Lung (tissue), 12 donors: ENCODE results near the gene IFNL3. TPM values are rescaled to one million over a fixed set of nuclear protein-coding genes. Genes with fewer than 3 reads are reported as not detected.
"Not testable (repeated sequence)": the region's sequence is repeated elsewhere in the genome, so short reads cannot be mapped to it uniquely, and the experiment has no call there.

Source experiments
- ATAC-seq: fragments of 200-7000 bp; cut with Tn5 transposase; one replicate; pipeline ENCODE4 v1.9.1; 2020; ENCODE audit warnings: moderate number of reproducible peaks; ENCODE audit not compliant: insufficient read depth, low FRiP score
- DNase-seq, 3 donors: peaks; one replicate each; pipeline ENCODE4 v3.0.0-alpha.2; 2013 to 2017
- H3K27ac ChIP-seq, 2 donors: one replicate each; pipeline ENCODE4 v1.5.1; 2013; ENCODE audit warnings: mild to moderate bottlenecking in 2 of 2, moderate library complexity in 2 of 2, control low read depth in 1 of 2, inconsistent platforms in 1 of 2, low read depth in 1 of 2, low read length in 1 of 2
- H3K27me3 ChIP-seq, 3 donors: one replicate each; pipeline ENCODE4 v1.5.1; 2013; ENCODE audit warnings: low read length in 2 of 3; ENCODE audit not compliant: control insufficient read depth in 3 of 3, insufficient read depth in 3 of 3
- H3K36me3 ChIP-seq, 4 donors: one replicate each; pipeline ENCODE4 v1.5.1; 2013; ENCODE audit warnings: low read length in 4 of 4, mild to moderate bottlenecking in 1 of 4, moderate library complexity in 1 of 4; ENCODE audit not compliant: control insufficient read depth in 4 of 4, insufficient read depth in 4 of 4
- H3K4me1 ChIP-seq, 5 donors: one replicate each; pipeline ENCODE4 v1.5.1; 2013; ENCODE audit warnings: low read length in 5 of 5, mild to moderate bottlenecking in 2 of 5, moderate library complexity in 1 of 5; ENCODE audit not compliant: control insufficient read depth in 5 of 5, insufficient read depth in 5 of 5
- H3K4me3 ChIP-seq: one replicate; pipeline ENCODE4 v1.5.1; 2013; ENCODE audit warnings: mild to moderate bottlenecking, control low read depth, moderate library complexity
- H3K9ac ChIP-seq, 2 donors: one replicate each; pipeline ENCODE4 v1.5.1; 2013; ENCODE audit warnings: low read length in 2 of 2, control low read depth in 1 of 2; ENCODE audit not compliant: insufficient read depth in 1 of 2
- H3K9me3 ChIP-seq, 4 donors: one replicate each; pipeline ENCODE4 v1.5.1; 2013; ENCODE audit warnings: low read length in 3 of 4, mild to moderate bottlenecking in 1 of 4, moderate library complexity in 1 of 4; ENCODE audit not compliant: control insufficient read depth in 4 of 4, insufficient read depth in 3 of 4
- WGBS, 2 donors: extraction: QIAGEN DNeasy Blood & Tissue Kit; methylation state at CpG; one replicate each; pipeline ENCODE4 v1.1.7; 2013; 5-methylcytosine and 5-hydroxymethylcytosine counted together
- polyA plus RNA-seq, 2 donors: library from polyadenylated mRNA; stranded (reverse); fragments of 200-250 nt; gene quantifications; one replicate each; pipeline ENCODE4 v1.2.1, GENCODE V29; 2013
- total RNA-seq, 2 donors: library from RNA; depleted of rRNA in 1 of 2; stranded (reverse); fragments of >200 nt in 1 of 2; gene quantifications; one replicate each; pipeline ENCODE4 v1.2.1, GENCODE V29; 2014 to 2021
- TF ChIP-seq, protein P1 (sequence below): IDR thresholded peaks from 2 replicates; pipeline ENCODE4 v1.5.1; 2012; ENCODE audit warnings: mild to moderate bottlenecking; ENCODE audit errors: control extremely low read depth, extremely low read depth
- donor health status: control.
- donor health status: control.
- donor health status: Bipolar disorder and iron deficiency.
- donor health status: healthy.
- donor health status: DM: yes; HTN: yes; CAD: no.

The IFNL3 gene
- total and polyA plus RNA-seq, 4 donors: not detected

DNA sequence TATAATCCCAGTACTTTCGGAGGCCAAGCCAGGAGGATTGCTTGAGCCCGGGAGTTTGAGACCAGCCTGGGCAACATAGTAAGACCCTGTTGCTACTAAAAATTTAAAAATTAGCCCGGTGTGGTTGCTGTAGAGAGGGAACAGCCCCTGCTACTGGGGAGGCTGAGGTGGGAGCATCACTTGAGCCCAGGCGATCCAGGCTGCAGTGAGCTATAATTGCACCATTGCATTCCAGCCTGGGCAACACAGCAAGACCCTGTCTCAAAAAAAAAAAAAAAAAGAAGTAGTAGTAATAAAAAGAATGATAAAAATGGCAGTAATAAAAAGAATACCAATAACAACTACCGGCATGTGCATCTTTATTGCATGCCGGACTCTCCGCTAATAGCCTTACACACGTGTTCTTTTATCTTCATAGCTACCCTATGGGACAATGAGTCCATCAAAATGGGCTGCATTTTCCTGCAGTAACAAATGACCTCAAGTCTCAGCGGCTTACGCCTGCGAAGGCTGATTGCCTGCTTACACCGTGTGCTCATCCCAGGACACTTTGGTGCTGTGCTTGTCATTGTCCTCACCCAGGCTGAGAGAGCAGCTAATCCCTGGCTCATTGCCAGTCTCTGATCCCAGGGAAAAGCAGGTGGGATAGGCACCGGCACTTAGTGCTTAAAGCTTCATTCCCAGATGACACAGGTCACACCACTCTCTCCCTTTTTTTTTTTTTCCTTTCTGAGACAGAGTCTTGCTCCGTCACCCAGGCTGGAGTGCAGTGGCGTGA, 26.4 kb downstream of the IFNL3 start:
- peaks cover 0 to 7% (median under 1%) of the 10 kb centered on the region in 4 donors for H3K9me3 ChIP-seq
- H3K27me3 ChIP-seq: no peaks in the 10 kb centered on the region
- no peak overlapping the region for H3K27ac ChIP-seq
- no peak overlapping the region for H3K4me3 ChIP-seq
- ATAC-seq (no peak), DNase-seq (no peak)
- TF ChIP-seq, protein P1, sequence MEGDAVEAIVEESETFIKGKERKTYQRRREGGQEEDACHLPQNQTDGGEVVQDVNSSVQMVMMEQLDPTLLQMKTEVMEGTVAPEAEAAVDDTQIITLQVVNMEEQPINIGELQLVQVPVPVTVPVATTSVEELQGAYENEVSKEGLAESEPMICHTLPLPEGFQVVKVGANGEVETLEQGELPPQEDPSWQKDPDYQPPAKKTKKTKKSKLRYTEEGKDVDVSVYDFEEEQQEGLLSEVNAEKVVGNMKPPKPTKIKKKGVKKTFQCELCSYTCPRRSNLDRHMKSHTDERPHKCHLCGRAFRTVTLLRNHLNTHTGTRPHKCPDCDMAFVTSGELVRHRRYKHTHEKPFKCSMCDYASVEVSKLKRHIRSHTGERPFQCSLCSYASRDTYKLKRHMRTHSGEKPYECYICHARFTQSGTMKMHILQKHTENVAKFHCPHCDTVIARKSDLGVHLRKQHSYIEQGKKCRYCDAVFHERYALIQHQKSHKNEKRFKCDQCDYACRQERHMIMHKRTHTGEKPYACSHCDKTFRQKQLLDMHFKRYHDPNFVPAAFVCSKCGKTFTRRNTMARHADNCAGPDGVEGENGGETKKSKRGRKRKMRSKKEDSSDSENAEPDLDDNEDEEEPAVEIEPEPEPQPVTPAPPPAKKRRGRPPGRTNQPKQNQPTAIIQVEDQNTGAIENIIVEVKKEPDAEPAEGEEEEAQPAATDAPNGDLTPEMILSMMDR: no peak
- no peak overlapping the region for H3K9ac ChIP-seq
- 85 to 92% methylated on average over 15 of the region's 15 CpGs for WGBS, 2 donors
- no peaks in the 10 kb centered on the region for H3K4me1 ChIP-seq
- H3K36me3 ChIP-seq: no peaks in the 10 kb centered on the region

DNA sequence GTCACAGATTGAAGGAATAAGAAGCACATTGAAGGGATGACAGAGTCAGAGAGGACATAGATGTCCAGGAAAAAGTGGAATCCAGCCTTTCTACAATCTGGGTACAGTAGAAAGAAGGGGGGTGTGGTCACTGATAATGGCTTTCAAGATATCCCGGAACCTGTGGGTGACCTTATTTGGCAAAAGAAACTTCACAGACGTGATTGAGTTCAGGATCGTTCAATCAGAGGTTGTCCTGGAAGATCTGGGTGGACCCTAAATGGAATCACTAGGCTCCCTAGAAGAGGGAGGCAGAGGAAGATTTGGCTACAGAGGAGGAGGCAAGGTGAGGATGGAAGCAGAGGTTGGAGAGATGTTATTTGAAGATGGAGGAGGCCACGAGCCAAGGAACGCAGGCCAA, 27.7 kb downstream of the IFNL3 start:
- H3K4me3 ChIP-seq: no peak overlapping the region
- DNase-seq (no peak), ATAC-seq (no peak)
- TF ChIP-seq, protein P1: no peak
- no peak overlapping the region for H3K27ac ChIP-seq
- no peak overlapping the region for H3K9ac ChIP-seq
- no peaks in the 10 kb centered on the region for H3K4me1 ChIP-seq
- H3K36me3 ChIP-seq: no peaks in the 10 kb centered on the region
- H3K9me3 ChIP-seq: peaks cover 0 to 7% (median under 1%) of the 10 kb centered on the region in 4 donors
- 84 to 90% methylated on average over 5 of the region's 5 CpGs for WGBS, 2 donors
- no peaks in the 10 kb centered on the region for H3K27me3 ChIP-seq

DNA sequence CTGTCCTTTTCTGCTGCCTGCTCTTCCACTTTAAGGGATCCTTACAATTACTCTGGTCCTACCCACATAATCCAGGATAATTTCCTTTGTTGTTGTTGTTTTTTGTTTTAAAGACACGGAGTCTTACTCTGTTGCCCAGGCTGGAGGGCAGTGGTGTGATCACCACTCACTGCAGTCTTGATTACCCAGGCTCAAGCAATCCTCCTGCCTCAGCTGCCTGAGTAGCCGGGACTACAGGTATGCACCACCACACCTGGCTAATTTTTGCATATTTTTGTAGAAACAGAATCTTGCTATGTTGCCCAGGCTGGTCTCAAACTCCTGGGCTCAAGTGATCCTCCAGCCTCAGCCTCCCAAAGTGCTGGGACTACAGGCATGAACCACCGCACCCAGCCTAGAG, 29.5 kb downstream of the IFNL3 start:
- H3K9ac ChIP-seq: not testable (repeated sequence)

DNA sequence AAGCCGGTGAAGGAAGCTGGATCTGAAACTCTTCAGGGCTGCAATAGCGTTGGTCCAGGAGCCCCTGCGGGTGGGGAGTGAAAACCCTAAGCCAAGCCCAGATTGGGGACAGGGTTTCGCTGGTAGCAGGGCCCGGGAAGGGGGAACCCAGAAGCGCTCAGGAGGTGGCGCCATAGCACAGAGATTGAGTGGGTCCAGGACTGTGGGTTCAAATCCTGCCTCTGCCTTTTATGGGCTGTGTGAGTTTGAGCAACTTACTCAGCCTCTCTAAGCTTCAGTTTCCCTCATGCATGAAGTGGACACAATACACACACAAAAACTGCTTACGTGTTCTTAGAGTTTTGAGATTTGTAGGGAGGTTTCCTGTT, 32.4 kb downstream of the IFNL3 start:
- Histone ChIP-seq H3K9ac (no peak overlapping the region), H3K4me3 (no peak overlapping the region), H3K4me1 (no peaks in the 10 kb centered on the region), H3K27me3 (no peaks in the 10 kb centered on the region), H3K36me3 (no peaks in the 10 kb centered on the region), H3K27ac (no peak overlapping the region), H3K9me3 (peaks cover 0 to 5% (median under 1%) of the 10 kb centered on the region in 4 donors)
- DNase-seq (no peak), ATAC-seq (no peak)
- WGBS, 2 donors: 24 to 34% methylated on average over 8 of the region's 8 CpGs
- TF ChIP-seq, protein P1: no peak

More for the DNA sequence above, 29.5 kb downstream of the IFNL3 start:
- not testable (repeated sequence) for H3K4me3 ChIP-seq, H3K4me1 ChIP-seq, H3K36me3 ChIP-seq, H3K27ac ChIP-seq, ATAC-seq, DNase-seq, H3K27me3 ChIP-seq, H3K9me3 ChIP-seq
- WGBS, 2 donors: 89 to 92% methylated on average over 3 of the region's 3 CpGs
